DMS114 treated with DMSO at 0.1 percent for 48 hours (cell line): ENCODE results near the gene HDAC8.
"Not testable (repeated sequence)": the region's sequence is repeated elsewhere in the genome, so short reads cannot be mapped to it uniquely, and the experiment has no call there.

Source experiments
- DNase-seq: peaks from one replicate; lab custom pipeline; 2025; ENCODE audit not compliant: unreplicated experiment; lab: John Stamatoyannopoulos, UW

Gene HDAC8

DNA sequence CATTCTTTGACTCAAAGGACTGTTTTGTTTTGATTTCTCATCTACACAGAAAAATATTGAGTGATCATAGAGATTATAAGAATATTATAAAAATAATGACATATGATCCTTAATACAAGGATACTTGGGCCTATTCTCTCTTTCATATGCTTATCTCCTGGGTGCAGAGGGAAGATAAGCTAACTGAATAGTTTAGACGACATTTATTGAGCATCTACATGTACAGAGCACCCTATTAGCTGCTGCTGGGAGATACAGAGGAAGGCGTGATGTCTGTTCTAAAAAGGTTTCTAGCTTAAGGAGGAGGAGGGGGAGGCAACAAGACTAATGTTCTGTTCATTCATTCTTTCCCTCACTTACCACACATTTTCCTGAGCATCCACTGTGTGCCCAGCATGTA lies 106.8 kb downstream of the HDAC8 start:
- no peak for DNase-seq

DNA sequence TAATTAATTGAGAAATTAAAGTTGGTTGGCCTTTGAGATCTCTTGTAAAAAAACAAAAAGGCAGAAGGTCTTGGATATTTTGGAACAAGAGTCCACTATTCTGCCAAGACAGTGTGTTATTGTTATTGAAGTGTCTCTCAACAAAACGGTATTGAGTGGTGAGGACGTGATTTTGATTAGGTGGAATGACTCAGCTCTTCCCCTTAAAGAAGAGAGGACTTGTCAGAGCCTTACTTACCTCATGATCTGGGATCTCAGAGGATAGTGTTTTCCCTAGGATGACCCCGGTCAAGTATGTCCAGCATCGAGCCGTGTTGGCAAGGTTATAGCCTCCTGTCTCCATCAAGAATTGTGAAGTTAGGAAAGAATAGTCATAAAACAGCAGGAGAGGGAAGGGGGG lies 110.9 kb downstream of the HDAC8 start:
- DNase-seq: no peak

DNA sequence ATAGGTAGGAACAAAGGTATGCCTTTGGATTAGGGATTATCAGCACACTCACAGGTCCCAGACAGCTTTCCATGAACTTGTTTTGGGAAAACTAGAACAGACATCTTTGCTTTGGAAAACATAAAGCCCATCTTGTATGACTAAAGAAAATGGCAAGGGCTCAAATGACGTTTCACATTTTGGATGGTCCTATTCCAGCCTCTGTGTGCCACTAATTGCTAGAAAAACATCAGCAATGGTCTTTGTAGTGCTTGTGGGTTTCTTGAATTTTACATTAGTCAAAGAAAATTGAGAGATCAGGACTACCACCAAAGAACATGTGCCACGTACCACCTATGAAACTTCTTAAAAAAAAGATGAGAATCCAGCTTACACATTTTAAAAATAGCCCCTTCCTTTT lies 111.4 kb downstream of the HDAC8 start:
- no peak for DNase-seq

DNA sequence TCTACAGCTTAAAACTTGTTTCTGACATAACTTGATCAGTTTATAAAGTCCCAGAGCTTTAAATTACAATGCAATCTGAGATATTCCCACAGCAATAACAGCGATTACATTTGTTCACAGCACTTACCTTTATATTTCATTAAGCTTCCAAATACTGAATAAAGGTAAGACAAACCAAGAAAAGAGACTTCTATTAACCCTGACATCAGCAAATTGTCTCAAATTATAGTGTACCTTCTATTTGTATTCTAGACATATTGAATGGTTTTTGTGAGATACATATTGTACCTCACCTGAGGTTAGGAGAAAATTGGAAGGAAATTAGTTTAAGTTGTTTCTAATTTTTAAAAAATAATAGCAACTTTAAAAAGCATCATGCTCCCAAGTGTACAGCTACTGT lies 111.9 kb downstream of the HDAC8 start:
- DNase-seq: no peak

DNA sequence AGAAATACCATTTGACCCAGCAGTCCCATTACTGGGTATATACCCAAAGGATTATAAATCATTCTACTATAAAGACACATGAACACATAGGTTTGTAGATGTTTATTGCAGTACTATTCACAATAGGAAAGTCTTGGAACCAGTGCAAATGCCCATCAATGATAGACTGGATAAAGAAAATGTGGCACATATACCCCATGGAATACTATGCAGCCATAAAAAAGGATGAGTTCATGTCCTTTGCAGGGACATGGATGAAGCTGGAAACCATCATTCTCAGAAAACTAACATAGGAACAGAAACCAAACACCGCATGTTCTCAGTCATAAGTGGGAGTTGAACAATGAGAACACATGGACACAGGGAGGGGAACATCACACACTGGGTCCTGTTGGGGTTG lies 123.6 kb downstream of the HDAC8 start:
- DNase-seq: not testable (repeated sequence)

DNA sequence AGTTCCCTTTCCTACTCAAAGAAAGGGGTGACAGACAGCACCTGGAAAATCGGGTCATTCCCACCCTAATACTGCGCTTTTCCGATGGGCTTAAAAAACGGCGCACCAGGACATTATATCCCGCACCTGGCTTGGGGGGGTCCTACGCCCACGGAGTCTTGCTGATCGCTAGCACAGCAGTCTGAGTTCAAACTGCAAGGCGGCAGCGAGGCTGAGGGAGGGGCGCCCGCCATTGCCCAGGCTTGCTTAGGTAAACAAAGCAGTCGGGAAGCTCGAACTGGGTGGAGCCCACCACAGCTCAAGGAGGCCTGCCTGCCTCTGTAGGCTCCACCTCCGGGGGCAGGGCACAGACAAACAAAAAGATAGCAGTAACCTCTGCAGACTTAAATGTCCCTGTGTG lies 131.9 kb downstream of the HDAC8 start:
- not testable (repeated sequence) for DNase-seq

DNA sequence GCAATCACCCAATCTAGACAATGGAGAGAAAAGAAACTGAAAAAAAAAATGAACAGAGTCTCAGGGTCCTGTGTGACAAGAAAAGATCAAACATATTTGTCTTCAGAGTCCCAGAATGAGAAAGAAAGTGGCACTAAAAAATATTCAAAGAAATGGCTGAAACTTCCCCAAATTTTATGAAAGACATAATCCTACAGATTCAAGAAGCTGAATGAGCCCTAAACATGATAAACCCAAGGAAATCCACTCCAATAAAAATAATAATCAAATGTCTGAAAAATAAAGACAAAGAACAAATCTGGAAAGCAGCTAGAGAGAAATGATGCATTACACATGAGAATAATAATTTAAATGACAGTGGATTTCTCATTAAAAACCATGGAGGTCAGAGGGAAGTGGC lies 136.6 kb downstream of the HDAC8 start:
- DNase-seq: no peak

DNA sequence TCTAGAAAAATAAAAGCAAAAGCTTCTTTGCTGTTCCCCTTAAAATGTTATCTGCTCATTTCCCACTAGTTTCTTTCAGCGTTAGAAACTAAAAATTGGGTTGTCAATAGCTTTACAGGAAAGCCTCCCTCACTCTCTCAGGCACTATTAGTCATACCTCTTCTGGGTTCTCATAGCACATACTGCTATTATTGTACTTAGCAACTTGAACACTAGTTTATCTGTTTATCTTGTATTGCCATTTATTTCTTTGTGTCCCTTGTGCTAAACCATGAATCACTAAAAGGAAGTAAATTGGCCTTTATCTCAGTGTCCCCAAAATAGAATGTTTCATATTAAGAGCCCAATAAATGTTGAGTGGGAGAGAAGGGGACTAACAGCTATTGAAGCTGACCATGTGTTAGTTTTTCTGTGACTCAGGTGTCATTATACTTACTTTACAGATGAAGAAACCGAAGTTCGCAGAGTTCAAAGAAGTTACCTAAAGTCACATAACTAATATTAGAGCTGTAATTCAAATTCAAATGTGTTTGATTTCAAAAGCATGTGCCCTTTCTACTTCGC lies 142.2 kb downstream of the HDAC8 start:
- no peak for DNase-seq

DNA sequence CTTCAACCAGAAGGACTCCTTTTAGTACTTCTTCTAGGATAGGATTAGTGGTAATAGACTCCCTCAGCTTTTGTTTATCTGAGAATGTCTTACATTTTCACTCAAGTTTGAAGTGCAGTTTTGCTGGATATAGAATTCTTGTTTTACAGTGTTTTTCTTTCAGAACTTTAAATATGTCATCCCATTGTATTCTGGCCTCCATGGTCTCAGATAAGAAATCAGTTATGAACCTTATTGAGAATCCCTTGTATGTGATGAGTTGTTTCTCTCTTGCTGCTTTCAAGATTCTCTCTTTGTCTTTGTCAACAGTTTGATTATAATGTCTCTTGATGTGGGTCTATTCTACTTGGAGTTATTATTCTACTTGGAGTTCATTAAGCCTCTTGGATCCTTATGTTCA lies 150.8 kb downstream of the HDAC8 start:
- DNase-seq: no peak

DNA sequence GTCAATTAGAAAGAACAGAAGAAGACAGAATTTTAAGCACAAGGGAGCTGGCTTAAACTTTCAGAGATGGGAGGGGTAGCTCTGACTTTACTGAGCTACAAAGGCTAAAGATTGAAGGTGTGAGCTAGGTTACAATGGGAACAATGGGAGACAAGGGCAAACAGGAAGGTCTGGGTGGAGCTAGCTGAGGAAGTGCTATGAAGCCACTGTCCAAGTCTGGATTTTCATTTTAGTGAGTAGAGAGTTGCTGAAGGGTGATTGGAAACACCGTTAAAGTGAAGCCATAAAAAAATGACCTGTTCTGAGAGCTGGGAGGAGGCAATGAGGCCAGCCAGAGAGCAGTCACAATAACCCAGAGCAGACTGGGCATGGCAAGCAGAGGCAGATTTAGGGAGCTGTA lies 162.7 kb downstream of the HDAC8 start:
- no peak for DNase-seq

DNA sequence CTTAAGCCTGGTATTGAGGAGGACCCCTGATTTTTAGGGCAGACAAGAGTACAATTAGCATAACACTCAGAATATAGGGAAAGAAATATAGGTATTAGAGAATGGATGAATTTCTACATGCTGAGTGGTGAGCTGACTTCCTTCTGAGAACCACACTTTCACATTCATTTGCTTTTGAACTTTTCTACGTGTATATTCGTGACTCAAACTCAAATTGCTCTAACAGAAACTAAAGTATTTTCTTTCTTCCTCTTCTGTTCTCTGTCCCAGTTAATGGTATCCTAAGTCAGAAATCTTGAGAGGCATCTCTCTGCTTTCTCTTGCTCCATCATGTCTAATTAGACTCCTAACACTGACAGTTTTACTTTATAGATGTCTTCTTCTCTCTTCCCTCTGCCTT lies 163.8 kb downstream of the HDAC8 start:
- DNase-seq: no peak

DNA sequence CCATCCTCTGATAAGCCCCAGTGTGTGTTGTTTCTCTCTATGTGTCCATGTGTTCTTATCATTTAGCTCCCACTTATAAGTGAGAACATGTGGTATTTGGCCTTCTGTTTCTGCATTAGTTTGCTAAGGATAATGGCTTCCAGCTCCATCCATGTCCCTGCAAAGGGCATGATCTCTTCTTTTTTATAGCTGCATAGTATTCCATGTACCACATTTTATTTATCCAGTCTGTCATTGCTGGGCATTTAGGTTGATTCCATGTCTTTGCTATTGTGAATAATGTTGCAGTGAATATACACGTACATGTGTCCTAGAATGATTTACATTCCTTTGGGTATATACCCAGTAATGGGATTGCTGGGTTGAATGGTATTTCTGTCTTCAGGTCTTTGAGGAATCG lies 167.5 kb downstream of the HDAC8 start:
- DNase-seq: not testable (repeated sequence)

DNA sequence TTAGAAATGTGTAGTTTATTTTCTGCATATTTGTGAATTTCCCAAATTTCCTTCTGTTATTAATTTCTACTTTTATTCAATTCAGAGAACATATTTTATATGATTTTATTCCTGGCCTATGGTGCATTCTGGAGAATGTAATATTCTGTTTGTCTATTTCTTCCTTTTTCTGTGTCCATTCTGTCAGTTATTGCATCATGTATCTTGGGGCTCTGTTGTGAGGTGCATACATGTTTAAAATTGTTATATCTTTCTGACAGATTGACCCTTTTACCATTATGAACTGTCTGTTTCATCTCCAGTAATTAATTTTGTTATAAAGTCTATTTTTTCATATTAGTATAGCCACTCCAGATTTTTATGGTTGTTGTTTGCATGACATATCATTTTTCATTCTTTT lies 170.0 kb downstream of the HDAC8 start:
- no peak for DNase-seq

DNA sequence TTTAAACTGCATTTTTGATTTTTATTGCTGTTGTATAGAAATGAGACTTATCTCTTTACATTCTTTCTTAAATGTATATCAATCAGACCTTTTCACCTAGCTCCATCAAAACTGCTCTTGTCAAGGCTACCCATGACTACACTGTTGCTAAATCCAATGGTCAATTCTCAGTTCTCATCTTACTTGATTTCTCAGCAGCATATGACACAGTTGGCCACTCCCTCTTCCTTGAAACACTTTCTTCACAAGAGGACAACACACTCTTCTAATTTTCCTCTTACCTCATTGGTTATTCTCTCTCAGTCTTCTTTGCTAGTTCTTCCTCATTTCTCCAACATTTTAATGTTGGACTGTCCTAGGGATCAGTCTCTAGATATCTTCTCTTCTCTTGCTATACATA lies 172.8 kb downstream of the HDAC8 start:
- no peak for DNase-seq

DNA sequence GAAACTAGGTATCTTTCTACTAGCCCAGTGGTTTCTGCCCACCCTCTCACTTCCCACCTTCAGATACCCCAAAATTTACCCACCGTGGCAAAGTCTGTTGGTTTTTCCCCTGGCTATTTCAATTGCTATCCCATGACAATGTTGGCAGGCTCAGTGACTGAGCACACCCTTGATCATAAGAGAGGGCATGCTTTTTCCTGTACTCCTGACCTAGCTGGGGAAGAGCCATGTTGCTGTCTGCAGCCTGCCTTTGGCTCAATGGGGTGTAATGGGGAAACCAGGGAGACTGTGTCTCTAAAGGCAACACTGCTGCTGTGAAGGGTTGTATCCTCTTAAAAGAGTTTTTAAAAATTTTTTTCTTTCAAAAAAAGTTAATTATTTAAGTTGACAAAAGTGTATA lies 176.5 kb downstream of the HDAC8 start:
- no peak for DNase-seq

DNA sequence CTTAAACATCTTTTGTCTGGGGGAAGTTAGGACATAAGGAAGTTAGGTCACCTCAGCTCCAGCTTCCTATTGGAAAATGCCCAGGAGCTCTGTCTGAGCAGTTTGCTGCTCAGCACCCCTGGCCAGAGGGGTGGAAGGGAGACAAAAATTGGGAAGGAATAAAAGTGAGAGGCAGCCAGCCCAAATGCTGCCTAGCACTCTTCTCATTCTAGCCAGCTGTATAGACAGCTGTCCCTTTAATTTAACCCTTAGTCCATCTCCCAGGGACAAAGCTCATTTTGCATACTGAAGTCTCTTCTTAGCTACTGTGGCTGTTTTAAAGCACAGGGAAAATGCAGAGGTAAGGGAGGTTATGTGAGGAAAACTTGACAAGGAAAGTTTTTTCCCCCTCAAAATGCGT lies 177.4 kb downstream of the HDAC8 start:
- DNase-seq: no peak

DNA sequence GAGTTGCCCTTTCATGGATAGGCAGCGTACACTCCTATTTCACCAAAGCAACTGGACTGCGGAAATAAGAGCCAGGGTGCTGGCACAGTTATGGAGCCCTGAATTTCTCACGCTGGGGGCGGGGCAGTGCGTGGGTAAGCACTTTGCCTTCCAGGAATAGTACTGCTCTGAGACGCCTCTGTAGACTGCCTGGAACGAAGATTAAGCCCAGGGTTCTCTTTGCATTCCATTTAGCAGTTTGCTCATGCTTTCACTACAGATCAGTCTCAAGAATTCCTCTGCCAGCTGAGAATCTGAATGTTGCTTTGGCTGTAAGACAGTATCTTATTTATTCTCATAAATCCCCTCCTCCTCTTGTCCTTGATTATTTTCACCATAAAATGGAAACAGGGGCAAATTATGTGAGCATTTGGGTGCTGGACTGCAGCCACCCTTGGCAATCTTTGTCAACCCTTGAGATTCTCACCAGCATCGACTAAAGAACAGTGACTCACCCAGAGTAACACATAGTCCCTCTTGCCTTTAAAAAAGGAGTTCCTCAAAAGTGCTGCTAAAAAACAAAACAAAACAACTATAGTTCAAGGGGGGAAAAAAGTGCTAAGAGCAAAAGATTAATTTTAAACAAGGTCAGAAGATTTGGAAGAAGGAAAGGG lies 178.0 kb downstream of the HDAC8 start:
- no peak for DNase-seq

DNA sequence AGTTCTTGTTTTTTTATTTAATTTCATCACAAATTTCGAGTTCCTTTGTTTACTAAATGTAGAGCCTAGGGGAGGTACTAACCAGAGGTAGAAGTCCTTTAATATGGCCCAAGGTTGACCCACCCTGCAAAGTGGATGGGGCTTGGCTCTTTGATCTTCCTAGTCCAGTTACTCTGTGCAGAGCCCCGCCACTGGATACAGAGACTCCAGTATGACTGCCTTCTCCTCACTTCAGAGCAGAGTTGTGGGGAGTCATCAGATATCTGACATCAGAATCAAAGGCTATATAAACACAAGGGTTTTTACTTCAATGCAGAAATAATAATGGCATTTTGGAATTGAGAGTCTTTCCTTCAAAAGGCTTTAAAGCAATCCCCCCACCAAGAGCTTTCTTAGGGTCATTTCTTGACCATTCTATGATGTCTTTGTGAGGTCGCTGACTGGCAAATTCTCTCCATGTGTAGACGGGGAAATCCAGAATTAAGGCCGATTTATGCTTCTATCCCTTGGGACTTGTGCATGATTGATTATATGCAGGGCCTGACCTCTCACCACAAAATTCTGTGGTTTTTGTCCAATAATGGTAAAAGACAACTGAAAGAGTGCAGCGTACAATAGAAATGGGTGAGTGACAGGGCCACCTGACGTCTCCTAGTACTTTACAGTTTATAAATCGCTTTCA lies 178.7 kb downstream of the HDAC8 start:
- no peak for DNase-seq

DNA sequence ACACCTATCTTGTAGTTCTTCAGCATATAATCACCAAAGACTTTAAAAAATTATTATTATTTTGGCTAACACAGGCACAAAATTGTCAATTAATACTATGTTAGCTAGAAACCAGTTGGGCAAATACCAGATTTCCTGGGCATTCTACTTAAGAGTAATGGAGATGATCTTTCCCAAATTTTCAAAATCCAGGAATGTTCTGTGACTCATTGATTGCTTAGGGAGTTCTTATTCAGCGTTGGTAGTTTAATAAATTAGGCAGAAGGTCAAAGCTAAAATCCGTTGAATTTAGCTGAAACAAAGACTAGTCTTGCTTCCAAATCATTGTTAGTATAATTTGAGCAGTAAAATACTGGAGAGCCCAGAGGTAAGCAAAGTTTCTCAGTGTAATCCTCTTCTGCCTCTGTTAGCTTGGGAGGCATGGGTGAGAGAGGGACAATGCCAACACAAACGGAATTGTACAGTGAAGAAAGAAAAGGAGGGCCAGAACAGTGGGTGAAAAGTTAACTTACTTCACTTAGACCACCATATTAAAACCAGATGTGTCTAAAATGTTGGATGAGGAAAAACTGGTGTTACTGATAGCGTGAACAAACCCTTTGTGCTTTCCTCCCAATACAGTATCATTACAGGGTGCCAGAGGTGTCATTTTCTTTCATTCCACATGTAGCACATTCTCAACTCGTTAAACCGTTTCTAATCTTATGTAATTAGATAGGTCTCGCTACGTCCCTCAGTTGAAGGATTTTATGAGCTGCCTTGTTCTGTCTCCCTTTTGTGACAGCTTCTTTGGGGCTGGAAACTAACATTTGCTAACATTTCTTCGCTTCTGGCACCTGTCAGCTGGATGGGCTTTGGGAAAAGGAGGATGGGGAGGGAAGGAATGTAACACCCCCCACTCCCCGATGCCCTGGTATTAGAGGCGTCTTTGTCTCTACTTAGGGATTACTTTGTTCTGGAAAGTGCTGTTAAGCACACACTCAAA lies 179.5 kb downstream of the HDAC8 start:
- DNase-seq: no peak

DNA sequence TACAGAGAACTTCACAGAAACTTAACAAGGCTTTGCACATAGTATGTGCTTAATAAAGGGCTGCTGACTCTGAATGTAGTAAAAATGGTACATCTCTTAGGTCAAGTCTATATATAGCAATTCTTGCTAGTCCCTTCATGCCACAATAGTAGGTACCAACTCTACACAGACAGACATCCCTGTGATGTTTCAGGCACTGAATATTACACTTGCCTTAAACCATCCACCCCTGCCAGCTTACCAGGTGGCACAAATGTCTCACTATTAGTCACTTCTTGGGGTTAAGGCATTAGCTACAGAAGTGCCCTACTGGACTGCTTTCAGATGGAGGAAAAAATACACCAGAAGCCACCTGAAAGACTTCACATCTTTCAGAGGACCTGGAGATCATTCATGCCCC lies 180.6 kb downstream of the HDAC8 start:
- no peak for DNase-seq

DNA sequence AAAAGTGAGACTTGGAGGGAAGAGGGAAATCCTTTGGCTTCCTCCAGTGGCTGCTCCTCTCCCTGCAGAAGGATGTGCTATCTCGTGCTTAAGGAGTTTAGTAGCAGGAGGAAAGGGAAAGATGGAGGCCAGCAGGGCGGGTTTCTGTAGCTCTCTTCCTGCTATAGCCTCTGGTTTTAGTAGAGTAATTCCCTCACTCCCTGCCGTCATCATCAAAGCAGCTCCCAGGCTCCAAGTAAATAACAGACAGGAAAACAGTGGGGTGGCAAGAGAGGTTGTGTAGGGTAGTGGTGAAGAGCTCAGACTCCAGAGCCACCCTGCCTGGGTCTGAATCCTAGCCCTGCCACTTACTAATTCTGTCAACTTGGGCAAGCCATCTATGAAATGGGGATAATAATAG lies 185.4 kb downstream of the HDAC8 start:
- DNase-seq: no peak

DNA sequence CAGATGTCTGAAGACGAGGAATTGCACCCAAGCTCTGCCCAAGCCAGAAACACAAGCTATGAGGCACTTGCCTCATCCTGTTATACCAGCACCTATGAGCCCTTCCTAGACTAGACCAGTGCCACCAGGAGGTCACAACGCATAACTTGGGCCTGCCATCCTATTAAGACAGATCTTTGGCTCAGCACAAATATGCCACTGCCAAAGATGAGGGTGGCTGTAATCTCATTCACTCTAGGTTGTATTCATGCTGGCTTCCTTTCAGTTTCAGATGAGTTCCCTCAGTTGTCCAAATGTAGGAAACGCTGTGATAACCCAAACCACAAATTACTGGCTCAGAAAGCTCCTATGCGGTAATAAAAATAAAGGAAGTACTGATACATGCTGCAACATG lies 190.4 kb downstream of the HDAC8 start:
- DNase-seq: no peak
